Measurements from ENCODE around the gene SVOP.
"Not testable (repeated sequence)": the region's sequence is repeated elsewhere in the genome, so short reads cannot be mapped to it uniquely, and the experiment has no call there.

SVOP gene

DNA sequence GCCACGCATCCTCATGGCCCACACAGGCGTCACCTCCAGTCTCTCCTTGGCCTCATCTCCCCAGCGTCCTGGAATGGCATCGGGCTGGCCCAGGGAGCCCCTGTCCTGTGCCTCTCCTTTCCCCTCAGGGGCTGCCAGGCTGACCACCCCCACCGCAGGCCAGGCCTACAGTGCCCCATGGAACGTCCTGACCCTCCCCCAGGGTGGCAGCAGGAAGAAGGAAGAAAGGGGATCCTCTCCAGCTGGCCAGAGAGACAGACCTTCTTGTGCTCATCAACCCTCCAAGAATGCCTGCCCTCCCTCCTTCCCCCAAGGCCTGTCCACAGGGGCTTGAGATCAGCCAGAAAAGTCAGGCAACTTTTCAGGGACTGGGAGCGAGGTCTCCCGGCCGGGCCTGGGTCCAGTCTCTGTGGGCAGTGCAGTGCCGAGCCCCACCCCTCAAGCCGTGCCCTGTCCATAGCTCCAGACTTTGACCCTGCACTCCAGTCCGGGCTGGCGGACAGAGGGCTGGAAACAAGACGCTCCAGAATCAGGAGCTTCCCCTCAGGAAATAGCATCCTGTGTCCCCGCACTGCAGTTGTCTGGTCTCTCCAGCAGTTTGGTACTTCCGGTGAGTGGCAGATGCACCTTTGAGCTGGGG is 141.1 kb downstream of the SVOP start, which contains the start of gene DAO:
TSS of gene DAO (plus strand) at position 478 of the 640 bp plus-strand sequence. CDS start 4,915 bp downstream, outside the sequence.
- DNase-seq, result no peak

- no peak for DNase-seq
These were observed 144.3 kb downstream of the SVOP start for GRCh38 chr12:108876550-108876949.

DNA sequence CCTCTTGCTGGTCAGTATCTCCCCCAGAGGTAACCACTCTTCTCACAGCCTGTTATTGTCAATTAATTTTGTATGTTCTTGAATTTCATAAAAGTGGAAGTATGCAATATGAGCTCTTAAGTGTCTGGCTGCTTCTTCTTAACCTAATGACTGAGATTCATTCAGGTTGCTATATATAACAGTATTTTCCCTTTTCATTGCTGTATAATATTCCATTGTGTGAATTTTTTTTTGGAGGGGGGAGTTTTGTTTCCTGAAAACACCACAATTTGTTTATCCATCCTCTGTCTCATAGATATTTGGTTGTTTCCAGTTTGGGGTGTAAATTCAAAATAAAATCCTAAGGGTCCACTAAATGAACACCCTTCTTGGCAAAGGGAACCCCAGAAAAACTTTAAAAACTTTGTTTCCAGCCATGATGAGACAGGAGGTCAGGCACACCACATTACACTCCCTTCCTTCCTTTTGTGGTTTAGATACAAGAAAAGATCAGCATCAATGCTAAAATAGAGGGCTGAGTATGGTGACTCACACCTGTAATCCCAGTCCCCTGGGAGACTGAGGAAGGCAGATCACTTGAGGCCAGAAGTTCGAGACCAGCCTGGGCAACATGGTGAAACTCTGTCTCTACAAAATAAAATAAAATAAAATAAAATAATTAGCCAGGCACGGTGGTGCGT is 145.0 kb downstream of the SVOP start:
- DNase-seq, result no peak

- DNase-seq, result no peak
These were observed 145.6 kb downstream of the SVOP start for GRCh38 chr12:108875280-108875679.

GRCh38 chr12:108868781-108869180 is 152.1 kb downstream of the SVOP start:
- DNase-seq, result no peak

GRCh38 chr12:108866083-108866482 is 154.8 kb downstream of the SVOP start:
- not testable (repeated sequence) for DNase-seq

DNA sequence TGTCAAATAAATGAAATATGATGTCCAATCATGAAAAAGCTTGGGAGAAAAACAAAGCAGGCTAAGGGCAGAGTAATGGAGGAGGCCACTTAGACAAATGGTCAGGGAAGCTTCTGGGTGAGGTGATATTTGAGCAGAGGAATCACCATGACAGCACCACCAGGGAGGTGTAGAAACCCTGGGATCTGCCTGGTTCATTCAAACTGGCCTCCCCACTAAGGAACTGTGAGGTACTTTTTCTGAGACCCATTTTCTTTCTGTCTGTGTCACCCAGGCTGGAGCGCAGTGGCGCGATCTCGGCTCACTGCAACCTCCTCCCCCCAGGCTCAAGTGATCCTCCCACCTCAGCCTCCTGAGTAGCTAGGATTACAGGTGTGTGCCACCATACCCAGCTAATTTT is 155.7 kb downstream of the SVOP start:
- no peak for DNase-seq

- no peak for DNase-seq
These were observed 158.3 kb downstream of the SVOP start for GRCh38 chr12:108862588-108862959.

DNA sequence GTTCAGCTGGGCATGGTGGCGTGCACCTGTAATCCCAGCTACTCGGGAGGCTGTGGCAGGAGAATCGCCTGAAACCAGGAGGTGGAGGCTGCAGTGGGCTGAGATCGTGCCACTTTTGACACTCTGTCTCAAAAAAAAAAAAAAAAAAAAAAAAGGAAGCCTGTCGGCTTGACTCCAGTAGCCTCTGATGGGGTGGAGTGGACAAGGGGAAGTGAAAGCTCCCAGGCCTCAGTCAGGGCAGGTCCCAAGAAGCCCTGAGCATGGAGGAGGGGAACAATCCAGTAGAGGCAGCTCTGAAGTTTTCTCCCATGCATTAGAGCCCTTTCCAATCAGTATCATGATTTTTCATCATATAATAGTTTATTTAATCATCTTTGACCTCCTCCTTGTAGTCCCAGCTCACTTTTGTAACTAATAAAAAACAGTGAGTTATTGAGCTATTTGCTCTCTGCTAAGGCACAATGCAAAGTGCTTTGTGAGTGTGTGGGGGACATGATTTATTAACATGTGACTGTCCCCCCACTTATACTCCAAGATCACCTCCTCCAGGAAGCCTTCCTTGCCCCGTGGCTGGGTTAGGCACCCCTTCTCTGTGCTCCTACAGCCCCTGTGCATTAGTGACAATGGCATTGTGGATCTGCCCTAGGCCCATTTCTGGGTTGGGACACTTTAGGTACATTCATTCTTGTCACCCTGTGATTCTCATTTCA is 158.8 kb downstream of the SVOP start:
- DNase-seq, result no peak

GRCh38 chr12:108860443-108860842 is 160.4 kb downstream of the SVOP start:
- DNase-seq, result no peak

DNA sequence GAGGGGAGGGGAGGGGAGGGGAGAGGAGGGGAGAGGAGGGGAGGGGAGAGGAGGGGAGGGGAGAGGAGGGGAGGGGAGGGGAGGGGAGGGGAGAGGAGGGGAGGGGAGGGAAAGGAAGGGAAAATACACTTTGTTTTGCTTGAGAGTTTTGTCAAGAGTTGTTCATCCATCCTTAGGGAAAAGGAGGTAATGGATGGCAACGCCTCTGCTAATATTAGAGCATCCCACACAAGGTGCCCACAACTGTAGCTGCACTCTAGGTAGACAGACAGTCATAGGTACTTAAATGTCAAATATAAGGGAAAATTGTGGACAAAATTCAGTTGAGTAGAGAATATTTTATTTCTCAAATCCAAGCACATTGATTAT is 161.0 kb downstream of the SVOP start:
- no peak for DNase-seq

DNA sequence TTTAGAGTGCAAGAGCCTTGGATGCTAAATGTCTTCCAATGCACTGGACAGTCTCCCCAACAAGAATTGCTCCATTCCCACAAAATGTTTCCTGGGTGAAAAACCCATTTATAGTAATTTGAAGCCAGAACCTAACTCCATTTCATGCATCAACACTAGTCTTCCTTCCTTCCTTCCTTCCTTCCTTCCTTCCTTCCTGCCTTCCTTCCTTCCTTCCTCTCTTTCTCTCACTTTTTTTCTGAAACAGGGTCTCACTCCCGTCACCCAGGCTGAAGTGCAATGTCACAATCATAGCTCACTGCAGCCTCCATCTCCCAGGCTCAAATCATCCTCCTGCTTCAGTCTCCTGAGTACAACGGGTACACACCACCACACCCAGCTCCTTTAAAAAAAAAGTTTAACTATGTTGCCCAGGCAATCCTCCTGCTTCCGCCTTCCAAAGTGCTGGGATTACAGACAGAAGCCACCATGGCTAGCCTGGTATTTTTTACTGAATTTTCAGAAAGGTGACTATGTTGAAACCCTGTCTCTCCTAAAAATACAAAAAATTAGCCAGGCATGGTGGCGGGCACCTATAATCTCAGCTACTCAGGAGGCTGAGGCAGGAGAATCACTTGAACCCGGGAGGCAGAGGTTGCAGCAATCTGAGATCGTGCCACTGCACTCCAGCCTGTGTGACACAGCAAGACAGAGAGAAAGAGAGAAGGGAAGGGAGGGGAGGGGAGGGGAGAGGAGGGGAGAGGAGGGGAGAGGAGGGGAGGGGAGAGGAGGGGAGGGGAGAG is 161.5 kb downstream of the SVOP start:
- not testable (repeated sequence) for DNase-seq

- no peak for DNase-seq
These were observed 162.4 kb downstream of the SVOP start for GRCh38 chr12:108858311-108859074.
